OCI-LY7 (cell line): ENCODE measurements around the gene CD9. TPM values are rescaled to one million over a fixed set of nuclear protein-coding genes. Genes with fewer than 3 reads are reported as not detected.
A peak's percentile ranks its signal among the peaks of the same experiment; 100 is the strongest.

Experiments
- BruUV-seq: library from RNA; stranded (reverse); fragments of 400-500 nt; replicated peaks from 2 replicates; lab custom pipeline; 2021; lab: Mats Ljungman, UMichigan
- CTCF ChIA-PET: fragments of 300-600 bp; sonication (Branson Sonifier 250); formaldehyde crosslinking; loops from one replicate; lab custom pipeline; 2022; ENCODE audit warnings: antibody characterized with exemption; ENCODE audit not compliant: unreplicated experiment; lab: Charles Lee
- POLR2A ChIA-PET: fragments of 300-600 bp; sonication (Branson Sonifier 250); formaldehyde crosslinking; loops from one replicate; lab custom pipeline; 2022; ENCODE audit warnings: antibody characterized with exemption; lab: Charles Lee
- DNase-seq: peaks from one replicate; pipeline ENCODE4 v3.0.0-alpha.2; 2015; ENCODE audit warnings: low spot score
- H2AFZ ChIP-seq: fragments of 200-600 bp; sonication (generic), shearing (Covaris generic); 2 replicates; pipeline ENCODE4 v1.6.1; 2014; ENCODE audit warnings: mild to moderate bottlenecking, antibody characterized with exemption, low read length, moderate library complexity
- H3K27ac ChIP-seq: fragments of 200-600 bp; sonication (generic); 2 replicates; pipeline ENCODE4 v1.5.1; 2014; ENCODE audit warnings: mixed run types, low read depth, mild to moderate bottlenecking, moderate library complexity, low read length, inconsistent platforms; ENCODE audit not compliant: poor library complexity, severe bottlenecking
- H3K36me3 ChIP-seq: fragments of 200-600 bp; sonication (generic); 2 replicates; pipeline ENCODE4 v1.6.1; 2014; ENCODE audit warnings: mild to moderate bottlenecking, antibody characterized with exemption, low read length, moderate library complexity, mixed read lengths; ENCODE audit not compliant: insufficient read depth
- H3K4me1 ChIP-seq: fragments of 200-600 bp; sonication (generic); 2 replicates; pipeline ENCODE4 v1.5.1; 2014; ENCODE audit warnings: mild to moderate bottlenecking, low read length; ENCODE audit not compliant: insufficient read depth, poor library complexity, severe bottlenecking
- H3K4me2 ChIP-seq: fragments of 200-600 bp; sonication (generic); 2 replicates; pipeline ENCODE4 v1.6.1; 2014; ENCODE audit warnings: mild to moderate bottlenecking, low read length
- H3K4me3 ChIP-seq: fragments of 200-600 bp; sonication (generic); 2 replicates; pipeline ENCODE4 v1.5.1; 2014; ENCODE audit warnings: mild to moderate bottlenecking, low read depth, low read length; ENCODE audit not compliant: poor library complexity, severe bottlenecking
- H3K79me2 ChIP-seq: fragments of 200-600 bp; sonication (generic); 2 replicates; pipeline ENCODE4 v1.6.1; 2016; ENCODE audit warnings: low read depth, mild to moderate bottlenecking, low read length, moderate library complexity, mixed read lengths; ENCODE audit not compliant: insufficient read depth
- H3K9me2 ChIP-seq: fragments of 200-600 bp; sonication (generic); 2 replicates; pipeline ENCODE4 v1.6.1; 2016; ENCODE audit warnings: mild to moderate bottlenecking, low read length, mixed read lengths; ENCODE audit not compliant: insufficient read depth
- H3K9me3 ChIP-seq: fragments of 200-600 bp; sonication (generic); 2 replicates; pipeline ENCODE4 v1.6.1; 2014; ENCODE audit warnings: mild to moderate bottlenecking, mixed run types, low read length, mixed read lengths
- H4K20me1 ChIP-seq: fragments of 200-600 bp; sonication (generic); 2 replicates; pipeline ENCODE4 v1.6.1; 2014; ENCODE audit warnings: mild to moderate bottlenecking, antibody characterized with exemption, low read length, moderate library complexity, mixed read lengths; ENCODE audit not compliant: insufficient read depth
- CTCF ChIP-seq: fragments of 200-600 bp; sonication (generic); conservative IDR thresholded peaks from 2 replicates; pipeline ENCODE4 v1.5.1; 2014; ENCODE audit warnings: mild to moderate bottlenecking, antibody characterized with exemption, low read length, moderate library complexity, mixed read lengths
- EZH2phosphoT487 ChIP-seq: fragments of 200-600 bp; sonication (generic); IDR thresholded peaks from 2 replicates; pipeline ENCODE4 v1.6.1; 2018; ENCODE audit warnings: low read depth, borderline replicate concordance, mild to moderate bottlenecking, mixed run types, antibody characterized with exemption, low read length, moderate library complexity, mixed read lengths
- intact Hi-C: fragments of 100-400 bp; cut with micrococcal nuclease; formaldehyde crosslinking; loops from one replicate; pipeline ENCODE4 v1.10.0; 2022; ENCODE audit not compliant: unreplicated experiment
- small RNA-seq: library from RNA; depleted of rRNA; stranded (forward); fragments of <200 nt; gene quantifications from one replicate; pipeline ENCODE3, GENCODE V24; 2014
- total RNA-seq, 2 experiments: library from RNA; depleted of rRNA in 1 of 2; stranded (reverse); fragments of >200 nt in 1 of 2; shearing (Covaris generic) in 1 of 2; gene quantifications; 2 replicates each; pipeline ENCODE4 v1.2.3, GENCODE V29; 2014 to 2022

CD9 gene
- total RNA-seq, 2 experiments from 2014 or later: not detected

DNA sequence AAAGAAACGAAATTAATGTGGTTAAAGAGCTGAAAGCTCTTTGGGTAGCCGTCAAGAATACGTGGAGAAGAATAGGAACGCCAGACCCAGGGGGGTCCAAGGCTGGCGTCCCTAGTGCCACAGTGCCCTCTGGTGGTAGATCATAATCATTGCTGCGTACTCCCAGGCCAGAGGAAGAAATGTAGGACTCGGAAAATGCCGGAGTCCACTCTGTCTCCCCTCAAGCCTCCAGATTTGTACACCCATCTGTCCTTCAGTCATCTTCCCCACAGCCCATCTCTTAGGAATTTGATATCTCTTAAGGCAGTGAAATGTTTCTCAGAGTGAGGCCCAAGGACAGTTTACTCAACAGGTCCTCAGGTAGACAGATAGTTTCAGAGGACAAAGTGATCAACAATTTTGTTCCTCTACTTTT is 84.9 kb downstream of the CD9 start:
- Histone ChIP-seq H2AFZ (no peak overlapping the region; the same call in 1 of the 2 replicates), H3K79me2 (no peaks in the 10 kb centered on the region), H3K9me2 (no peaks in the 10 kb centered on the region), H3K27ac (no peak overlapping the region), H3K9me3 (no peaks in the 10 kb centered on the region), H3K4me3 (no peak overlapping the region), H4K20me1 (no peaks in the 10 kb centered on the region), H3K36me3 (no peaks in the 10 kb centered on the region), H3K4me1 (no peaks in the 10 kb centered on the region), H3K4me2 (no peak overlapping the region)
- ChIA-PET POLR2A (no interaction called here), CTCF (interaction anchor here (0.6 to 1.5 kb wide), 2 partner anchors 89 to 193 kb away, joined by 3 to 6 read pairs; no protein-coding TSS in a partner anchor)
- TF ChIP-seq CTCF: peak; percentile 98
- TF ChIP-seq EZH2phosphoT487: no peak
- peak; percentile 74 for DNase-seq
- no TSS peak for BruUV-seq
- intact Hi-C loops: loop anchor here (1.0 to 2.0 kb wide), 3 partner anchors 90 to 296 kb away; no protein-coding TSS in a partner anchor

DNA sequence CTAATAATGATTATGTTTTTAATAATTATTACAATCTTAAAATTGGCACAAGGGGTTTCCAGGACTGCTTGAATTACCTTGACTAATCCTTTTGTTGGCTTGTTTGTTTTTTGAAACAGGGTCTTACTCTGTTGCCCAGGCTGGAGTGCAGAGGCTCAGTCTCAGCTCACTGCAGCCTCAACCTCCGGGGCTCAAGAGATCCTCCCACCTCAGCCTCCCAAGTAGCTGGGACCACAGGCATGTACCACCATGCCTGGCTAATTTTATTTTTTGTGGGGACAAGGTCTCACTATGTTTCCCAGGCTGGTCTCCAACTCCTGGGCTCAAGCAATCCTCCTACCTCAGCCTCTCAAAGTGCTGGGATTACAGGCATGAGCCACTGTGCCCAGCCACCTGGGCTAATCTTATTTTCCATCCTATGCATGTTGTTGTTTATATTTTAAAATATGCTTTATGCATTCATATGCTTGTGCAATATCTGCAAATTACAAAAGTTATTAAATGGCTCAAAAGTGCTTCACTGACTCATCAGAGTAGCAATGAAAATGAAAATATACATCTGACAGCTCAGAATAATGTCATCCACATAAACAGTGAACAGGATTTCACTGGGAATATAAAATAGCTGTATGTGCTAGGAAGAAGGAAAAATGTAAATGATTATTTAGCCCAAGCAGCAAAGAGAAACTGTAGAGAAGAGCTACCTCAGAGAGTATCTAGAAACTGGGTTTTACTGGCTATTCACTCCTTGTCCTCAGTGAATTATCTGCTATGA is 85.5 kb downstream of the CD9 start:
- H3K4me1 ChIP-seq: no peaks in the 10 kb centered on the region
- BruUV-seq: no TSS peak
- H3K4me3 ChIP-seq: no peak overlapping the region
- TF ChIP-seq EZH2phosphoT487: no peak
- TF ChIP-seq CTCF: no peak
- H3K36me3 ChIP-seq: no peaks in the 10 kb centered on the region
- H3K27ac ChIP-seq: no peak overlapping the region
- H3K79me2 ChIP-seq: no peaks in the 10 kb centered on the region
- intact Hi-C loops: loop anchor here (1.0 to 2.0 kb wide), 3 partner anchors 90 to 297 kb away; no protein-coding TSS in a partner anchor
- ChIA-PET CTCF (interaction anchor here (1.1 kb wide), 1 partner anchor 9 kb away, joined by 3 read pairs; no protein-coding TSS in a partner anchor), POLR2A (interaction anchor here (0.7 kb wide), 1 partner anchor 72 kb away, joined by 4 read pairs; no protein-coding TSS in a partner anchor)
- H3K4me2 ChIP-seq: no peak overlapping the region
- no peak overlapping the region; the same call in 1 of the 2 replicates for H2AFZ ChIP-seq
- no peaks in the 10 kb centered on the region for H3K9me2 ChIP-seq
- no peak for DNase-seq
- no peaks in the 10 kb centered on the region for H3K9me3 ChIP-seq
- H4K20me1 ChIP-seq: no peaks in the 10 kb centered on the region

Small RNA genes within 50 kb of the gene (small RNA-seq; reads per million reads assigned to genes)
- gene ATP5MFP5: not detected
- gene RF00019: not detected

Other genes with a start within 250 kb of the CD9 start
- gene VWF, start 75.7 kb upstream of the CD9 start, total RNA-seq (2014; rRNA removed; shearing (Covaris generic)): not detected in 2 replicates
- 0.32 and 0.35 TPM in 2 replicates for gene VWF, start 75.7 kb upstream of the CD9 start, total RNA-seq (2022)
- not detected in 2 replicates for gene PLEKHG6, start 110.3 kb downstream of the CD9 start, total RNA-seq (2014; rRNA removed; shearing (Covaris generic))
- gene PLEKHG6, start 110.3 kb downstream of the CD9 start, total RNA-seq (2022): not detected in 2 replicates
- gene TNFRSF1A, start 141.7 kb downstream of the CD9 start, total RNA-seq (2014; rRNA removed; shearing (Covaris generic)): 23.4 and 37.3 TPM in 2 replicates
- 50.9 and 55.7 TPM in 2 replicates for gene TNFRSF1A, start 141.7 kb downstream of the CD9 start, total RNA-seq (2022)
- 0.35 and 0.51 TPM in 2 replicates for gene SCNN1A, start 175.2 kb downstream of the CD9 start, total RNA-seq (2014; rRNA removed; shearing (Covaris generic))
- 1.0 and 1.3 TPM in 2 replicates for gene SCNN1A, start 175.2 kb downstream of the CD9 start, total RNA-seq (2022)
- gene LTBR, start 183.8 kb downstream of the CD9 start, total RNA-seq (2014; rRNA removed; shearing (Covaris generic)): not detected in 2 replicates
- gene LTBR, start 183.8 kb downstream of the CD9 start, total RNA-seq (2022): not detected in 2 replicates
- gene CD27, start 244.6 kb downstream of the CD9 start, total RNA-seq (2014; rRNA removed; shearing (Covaris generic)): 18.0 and 19.8 TPM in 2 replicates
- gene CD27, start 244.6 kb downstream of the CD9 start, total RNA-seq (2022): 39.9 and 48.3 TPM in 2 replicates